Suppressor macrophage treated with lipopolysaccharide for 4 hours (primary cell): ENCODE measurements around the gene CCDC81.

Experiments used
- DNase-seq: peaks from one replicate; pipeline ENCODE4 v3.0.0-alpha.2; 2020

CCDC81 gene

GRCh38 chr11:86469491-86470388 is 95.1 kb downstream of the CCDC81 start:
- DNase-seq = no peak
